K562 (cell line): Measurements from ENCODE around the gene GFOD1. TPM values are rescaled to one million over a fixed set of nuclear protein-coding genes. Genes with fewer than 3 reads are reported as not detected.

Experiments used
- ATAC-seq: fragments of 200-7000 bp; cut with Tn5 transposase; 3 replicates; pipeline ENCODE4 v1.9.1; 2020; ENCODE audit warnings: moderate library complexity
- BruUV-seq: library from RNA; stranded (reverse); fragments of 400-500 nt; replicated peaks from 2 replicates; lab custom pipeline; 2021; lab: Mats Ljungman, UMichigan
- CTCF ChIA-PET: fragments of 300-600 bp; formaldehyde crosslinking; extraction: SDS; loops from one replicate; lab custom pipeline; 2021; ENCODE audit warnings: low intra/inter-chr PET ratio; lab: Yijun Ruan, JAX
- POLR2A ChIA-PET: fragments of 300-600, 350-650 bp; sonication (Branson Sonifier 250); formaldehyde crosslinking; extraction: SDS; loops from one replicate; lab custom pipeline; 2021; ENCODE audit warnings: antibody characterized with exemption, inconsistent platforms; lab: Yijun Ruan, JAX
- DNase-seq, 4 experiments: peaks; one replicate each; pipeline versions ENCODE4 v3.0.0 to v3.0.0-alpha.2; 2011 to 2018; ENCODE audit warnings: low spot score in 3 of 4, mixed read lengths in 3 of 4; ENCODE audit errors: extremely low read depth in 1 of 4
- FAIRE-seq: peaks from 2 replicates; lab custom pipeline; 2011; peaks lifted over from hg19 to GRCh38; lab: Jason Lieb, UNC
- H2AFZ ChIP-seq: 2 replicates; pipeline ENCODE4 v1.6.0; 2011; ENCODE audit warnings: low read depth, low read length, control low read depth, inconsistent platforms
- H3K27ac ChIP-seq: fragments of 200-600 bp; 3 replicates; pipeline ENCODE4 v1.8.0; 2011; ENCODE audit warnings: low read depth, mild to moderate bottlenecking, control low read depth, inconsistent platforms, low read length, moderate library complexity, mixed read lengths; ENCODE audit errors: extremely low read depth
- H3K27me3 ChIP-seq, 2 experiments: fragments of 300-600 bp in 1 of 2; 2 replicates in 1 of 2; 3 replicates in 1 of 2; pipeline versions ENCODE4 v1.6.0 to v1.8.0; 2011; ENCODE audit warnings: inconsistent platforms in 2 of 2, low read length in 2 of 2, mild to moderate bottlenecking in 1 of 2, mixed read lengths in 1 of 2, moderate library complexity in 1 of 2; ENCODE audit not compliant: control insufficient read depth in 2 of 2, insufficient read depth in 2 of 2
- H3K36me3 ChIP-seq: fragments of 300-600 bp; 3 replicates; pipeline ENCODE4 v1.8.0; 2011; ENCODE audit warnings: mild to moderate bottlenecking, low read length, inconsistent platforms; ENCODE audit not compliant: control insufficient read depth, insufficient read depth
- H3K4me1 ChIP-seq, 2 experiments: fragments of 200-600 bp in 1 of 2; replicated peaks in 1 of 2; 2 replicates in 1 of 2; 3 replicates in 1 of 2; pipeline versions ENCODE4 v1.5.1 to v1.8.0; 2011; ENCODE audit warnings: inconsistent platforms in 2 of 2, low read length in 2 of 2, mild to moderate bottlenecking in 1 of 2, mixed read lengths in 1 of 2, moderate library complexity in 1 of 2; ENCODE audit not compliant: control insufficient read depth in 2 of 2, insufficient read depth in 2 of 2
- H3K4me2 ChIP-seq: 2 replicates; pipeline ENCODE4 v1.6.1; 2011; ENCODE audit warnings: low read length, control low read depth, inconsistent platforms, mixed read lengths; ENCODE audit not compliant: insufficient read depth
- H3K4me3 ChIP-seq: fragments of 200-600 bp; sonication (generic), shearing (Covaris generic); 2 replicates; pipeline ENCODE4 v1.5.1; 2016; ENCODE audit warnings: control low read depth, inconsistent platforms
- H3K79me2 ChIP-seq: fragments of 200-600 bp; 3 replicates; pipeline ENCODE4 v1.8.0; 2011; ENCODE audit warnings: low read length, inconsistent platforms; ENCODE audit not compliant: control insufficient read depth, insufficient read depth
- H3K9ac ChIP-seq, 2 experiments: 2 replicates each; pipeline versions ENCODE4 v1.6.0 to v1.6.1; 2011; ENCODE audit warnings: low read depth in 2 of 2, low read length in 2 of 2, control low read depth in 1 of 2, inconsistent platforms in 1 of 2, mild to moderate bottlenecking in 1 of 2, mixed read lengths in 1 of 2; ENCODE audit not compliant: insufficient read depth in 1 of 2
- H3K9me1 ChIP-seq: one replicate; pipeline ENCODE4 v1.6.0; 2011; ENCODE audit warnings: inconsistent platforms, mild to moderate bottlenecking, low read length, moderate library complexity; ENCODE audit not compliant: control insufficient read depth, insufficient read depth
- H3K9me3 ChIP-seq: replicated peaks from 2 replicates; pipeline ENCODE4 v1.5.1; 2011; ENCODE audit warnings: low read depth, low read length, inconsistent platforms; ENCODE audit not compliant: control insufficient read depth, insufficient read depth
- H4K20me1 ChIP-seq: replicated peaks from 2 replicates; pipeline ENCODE4 v1.6.1; 2011; ENCODE audit warnings: low read length, inconsistent platforms, mixed read lengths; ENCODE audit not compliant: control insufficient read depth, insufficient read depth
- ARHGAP35 ChIP-seq: fragments of 450-650 bp; IDR thresholded peaks from 2 replicates; pipeline ENCODE4 v1.6.1; 2018; ENCODE audit not compliant: partially characterized antibody
- GABPB2 ChIP-seq: fragments of 250-450 bp; sonication (Bioruptor Pico); conservative IDR thresholded peaks from 2 replicates; pipeline ENCODE4 v1.5.1; 2021; ENCODE audit warnings: mild to moderate bottlenecking
- MIER1 ChIP-seq: fragments of 450-650 bp; IDR thresholded peaks from 2 replicates; pipeline ENCODE4 v1.6.1; 2016; ENCODE audit warnings: antibody characterized with exemption, mild to moderate bottlenecking, low read depth
- NCOA4 ChIP-seq: fragments of 450-650 bp; IDR thresholded peaks from 2 replicates; pipeline ENCODE4 v1.6.1; 2018; ENCODE audit warnings: mild to moderate bottlenecking; ENCODE audit not compliant: partially characterized antibody
- NFXL1 ChIP-seq: fragments of 450-650 bp; formaldehyde crosslinking; IDR thresholded peaks from 2 replicates; pipeline ENCODE4 v1.4.0; 2021; ENCODE audit warnings: mild to moderate bottlenecking
- PHF21A ChIP-seq: fragments of 450-650 bp; IDR thresholded peaks from 2 replicates; pipeline ENCODE4 v1.6.1; 2017; ENCODE audit warnings: low read depth, borderline replicate concordance
- POLR2AphosphoS2 ChIP-seq: IDR thresholded peaks from 2 replicates; pipeline ENCODE4 v1.6.1; 2012; ENCODE audit warnings: low read length, improper control_type of control experiment
- POLR3A ChIP-seq: IDR thresholded peaks from 2 replicates; pipeline ENCODE4 v1.6.1; 2011; ENCODE audit warnings: borderline replicate concordance, mild to moderate bottlenecking, moderate library complexity; ENCODE audit not compliant: insufficient read length, insufficient read depth; ENCODE audit errors: extremely low read depth
- SMARCE1 ChIP-seq: fragments of 450-650 bp; IDR thresholded peaks from 2 replicates; pipeline ENCODE4 v1.7.1; 2016; ENCODE audit warnings: mild to moderate bottlenecking
- SNAPC5 ChIP-seq: fragments of 250-450 bp; sonication (Bioruptor Pico); IDR thresholded peaks from 2 replicates; pipeline ENCODE4 v1.8.0; 2021; ENCODE audit warnings: moderate library complexity, mild to moderate bottlenecking, inconsistent platforms
- TAF7 ChIP-seq: fragments of 450-650 bp; IDR thresholded peaks from 2 replicates; pipeline ENCODE4 v1.6.1; 2016; ENCODE audit warnings: missing genetic modification characterization, missing compliant biosample characterization
- TEAD2 ChIP-seq: fragments of 450-650 bp; IDR thresholded peaks from 2 replicates; pipeline ENCODE4 v1.6.1; 2016; ENCODE audit warnings: missing genetic modification characterization, control low read depth, missing compliant biosample characterization
- ZNF232 ChIP-seq: sonication (generic); formaldehyde crosslinking; IDR thresholded peaks from 2 replicates; pipeline ENCODE4 v1.8.0; 2022; ENCODE audit warnings: mild to moderate bottlenecking, missing genetic modification reagents
- ZNF655 ChIP-seq: fragments of 250-450 bp; sonication (Bioruptor Pico); IDR thresholded peaks from 2 replicates; pipeline ENCODE4 v1.5.0; 2021
- ZNF77 ChIP-seq: fragments of 250-450 bp; sonication (Bioruptor Pico); IDR thresholded peaks from 2 replicates; pipeline ENCODE4 v1.5.0; 2020
- WGBS: fragments of 100-300 bp; shearing (Covaris generic); methylation state at CpG from one replicate; pipeline ENCODE4 v1.1.6; 2016; ENCODE audit warnings: low coverage, mixed read lengths; ENCODE audit not compliant: insufficient coverage; ENCODE audit errors: missing lambda C conversion rate; 5-methylcytosine and 5-hydroxymethylcytosine counted together
- in situ Hi-C: fragments of 300-500 bp; cut with MboI; formaldehyde crosslinking; loops from 4 replicates; pipeline ENCODE4 v1.15.0; 2018; ENCODE audit warnings: inconsistent platforms, mixed read lengths
- intact Hi-C: fragments of 100-400 bp; cut with micrococcal nuclease; formaldehyde crosslinking; loops from 2 replicates; pipeline ENCODE4 v1.14.2; 2022
- polyA plus RNA-seq, 8 experiments: library from polyadenylated mRNA; depleted of rRNA in 4 of 8; stranded (reverse) in 5 of 8; unstranded in 3 of 8; fragments of >200 nt; fragmentation: Nextera tagmentation in 2 of 8; fragmentation: Illumina TruSeq in 1 of 8; extraction: Ambion mirVana in 2 of 8; extraction: Trizol in 1 of 8; gene quantifications; 2 replicates each; pipeline versions ENCODE4 v1.2.1 to v1.2.3, GENCODE V29; 2011 to 2014; ENCODE audit warnings: inconsistent platforms in 1 of 8, missing spikeins in 1 of 8
- total RNA-seq, 7 experiments: library from RNA; depleted of rRNA in 6 of 7; stranded (reverse); fragments of >200 nt in 6 of 7; fragmentation: Illumina TruSeq in 2 of 7; extraction: Trizol in 2 of 7; gene quantifications; 2 replicates each; pipeline versions ENCODE4 v1.2.1 to v1.2.3, GENCODE V29; 2011 to 2021; ENCODE audit warnings: low replicate concordance in 1 of 7

GFOD1 gene
- total and polyA plus RNA-seq, 9 of the 15 experiments (the other 6 are each of a cell fraction or from before 2014, with no cell fraction given): 3.8 to 12.0 (median 8.2) TPM

GRCh38 chr6:13463328-13463717 is 24.1 kb downstream of the GFOD1 start:
- no TSS peak for BruUV-seq
- CTCF ChIA-PET: no interaction called here
- intact Hi-C loops (no loop called here), in situ Hi-C loops (no loop called here)
- WGBS: 55% methylated on average over 8 of the region's 8 CpGs
- no peaks in the 10 kb centered on the region; the same call in 2 of the 3 replicates for H3K36me3 ChIP-seq
- POLR2A ChIA-PET: interaction anchor here (1.1 kb wide), 1 partner anchor 41 kb away, joined by 3 read pairs; no protein-coding TSS in a partner anchor
- no peak overlapping the region for H3K27ac ChIP-seq
- no peaks in the 10 kb centered on the region for H3K27me3 ChIP-seq
- H4K20me1 ChIP-seq: 0 out of 2 replicates have a peak, but pooled peaks cover under 1% of the 10 kb centered on the region
- no peaks in the 10 kb centered on the region for H3K79me2 ChIP-seq
- H2AFZ ChIP-seq: no peak overlapping the region
- H3K9ac ChIP-seq: no peak overlapping the region
- no peak overlapping the region for H3K4me2 ChIP-seq
- H3K9me3 ChIP-seq: no peaks in the 10 kb centered on the region
- no peak for DNase-seq
- ATAC-seq: no peak
- peaks cover 0 to 2% of the 10 kb centered on the region in 2 experiments; a peak in 1 of 5 replicates for H3K4me1 ChIP-seq
- no peak overlapping the region for H3K4me3 ChIP-seq
- FAIRE-seq: no peak
- TF ChIP-seq NCOA4: no peak
- TF ChIP-seq POLR3A: no peak
- TF ChIP-seq TAF7 (tag): no peak
- no peak for TF ChIP-seq GABPB2 (CRISPR knock-in tag)
- no peak for TF ChIP-seq ZNF655
- TF ChIP-seq POLR2AphosphoS2: no peak
- no peak for TF ChIP-seq TEAD2 (tag)
- no peak for TF ChIP-seq SMARCE1
- TF ChIP-seq MIER1: no peak
- TF ChIP-seq ZNF77: no peak
- TF ChIP-seq ZNF232 (CRISPR knock-in tag): no peak
- TF ChIP-seq ARHGAP35: no peak
- TF ChIP-seq SNAPC5 (CRISPR knock-in tag): no peak
- no peak for TF ChIP-seq PHF21A
- TF ChIP-seq NFXL1 (CRISPR knock-in tag): no peak
- no peaks in the 10 kb centered on the region for H3K9me1 ChIP-seq
